Kidney (tissue), 14 donors: ENCODE data around the gene PPEF1. TPM values are rescaled to one million over a fixed set of nuclear protein-coding genes. Genes with fewer than 3 reads are reported as not detected.

Experiments used
- DNase-seq, 5 donors: peaks; one replicate each; pipeline ENCODE4 v3.0.0-alpha.2; 2013 to 2020
- FAIRE-seq: peaks from 2 replicates; lab custom pipeline; 2012; peaks lifted over from hg19 to GRCh38; lab: Jason Lieb, UNC
- H3K27ac ChIP-seq, 2 donors: one replicate each; pipeline ENCODE4 v1.7.0; 2013; ENCODE audit warnings: low read depth in 2 of 2, low read length in 2 of 2, inconsistent platforms in 1 of 2
- H3K27me3 ChIP-seq: one replicate; pipeline ENCODE4 v1.7.1; 2013; ENCODE audit warnings: low read length, inconsistent platforms; ENCODE audit not compliant: control insufficient read depth, insufficient read depth
- H3K36me3 ChIP-seq, 3 donors: one replicate each; pipeline versions ENCODE4 v1.7.0 to v1.7.1; 2013; ENCODE audit warnings: low read length in 3 of 3, control low read depth in 1 of 3, inconsistent platforms in 1 of 3; ENCODE audit not compliant: insufficient read depth in 3 of 3, control insufficient read depth in 2 of 3
- H3K4me1 ChIP-seq, 3 donors: one replicate each; pipeline versions ENCODE4 v1.7.0 to v1.7.1; 2013; ENCODE audit warnings: low read length in 3 of 3, inconsistent platforms in 1 of 3, low read depth in 1 of 3; ENCODE audit not compliant: control insufficient read depth in 2 of 3, insufficient read depth in 2 of 3
- H3K4me3 ChIP-seq, 3 donors: one replicate each; pipeline versions ENCODE4 v1.7.0 to v1.8.1; 2013; ENCODE audit warnings: low read length in 3 of 3, control low read depth in 1 of 3, inconsistent platforms in 1 of 3
- H3K9ac ChIP-seq, 3 donors: one replicate each; pipeline versions ENCODE4 v1.7.0 to v1.7.1; 2013; ENCODE audit warnings: low read length in 3 of 3, control low read depth in 1 of 3, inconsistent platforms in 1 of 3
- H3K9me3 ChIP-seq, 3 donors: one replicate each; pipeline versions ENCODE4 v1.7.0 to v1.7.1; 2013; ENCODE audit warnings: low read length in 3 of 3, control low read depth in 1 of 3, inconsistent platforms in 1 of 3; ENCODE audit not compliant: control insufficient read depth in 2 of 3, insufficient read depth in 1 of 3
- intact Hi-C: fragments of 100-400 bp; cut with DNase I; formaldehyde crosslinking; loops from one replicate; pipeline ENCODE4 v1.11.1; 2022
- polyA plus RNA-seq: library from polyadenylated mRNA; stranded (reverse); fragments of 350-450 nt; fragmentation: Illumina TruSeq; extraction: RNeasy Lipid Tissue Mini Kit (QIAGEN cat#74804); gene quantifications from one replicate; pipeline ENCODE4 v1.2.3, GENCODE V29; 2014; ENCODE audit warnings: low read depth, low replicate concordance; ENCODE audit not compliant: insufficient read depth
- total RNA-seq: library from RNA; stranded (reverse); fragmentation: NEBNext Ultra II Directional; extraction: Animal tissue kit (Norgen Biotek cat#: 25700); gene quantifications from one replicate; pipeline ENCODE4 v1.2.1, GENCODE V29; 2021
- TF ChIP-seq, protein P1 (sequence below): IDR thresholded peaks from 3 replicates; pipeline ENCODE4 v1.5.1; 2012; ENCODE audit warnings: mild to moderate bottlenecking, moderate library complexity, borderline replicate concordance; ENCODE audit not compliant: insufficient read depth; ENCODE audit errors: extremely low read depth
- donor health status: control.
- donor health status: control.
- donor health status: control.
- donor health status: control.
- donor health status: control.
- donor health status: DM: yes; HTN: yes; CAD: no.
- donor health status: Normal renal cell carcinoma (clear cell type).

The PPEF1 gene
- total and polyA plus RNA-seq, 2 donors from 2014 or later: 0.63 to 0.92 TPM

DNA sequence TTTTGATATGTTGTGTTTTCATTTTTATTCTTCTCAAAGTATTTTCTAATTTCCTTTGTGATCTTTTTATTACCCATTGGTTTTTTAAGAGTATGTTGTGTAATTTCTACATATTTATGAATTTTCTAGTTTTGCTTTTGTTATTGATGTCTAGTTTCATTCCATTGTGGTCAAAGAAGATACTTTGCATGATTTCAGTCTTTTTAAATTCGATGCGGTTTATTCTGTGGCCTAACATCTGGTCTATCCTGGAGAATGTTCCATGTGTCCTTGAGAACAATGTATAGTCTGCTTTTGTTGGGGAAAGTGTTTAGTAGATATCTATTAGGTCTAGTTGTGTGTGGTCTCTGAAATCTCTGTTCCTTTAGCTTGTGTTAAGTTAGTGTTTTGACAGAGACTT, 46.2 kb downstream of the PPEF1 start:
- H3K4me3 ChIP-seq: no peak overlapping the region
- H3K27me3 ChIP-seq: no peaks in the 10 kb centered on the region
- intact Hi-C loops: no loop called here
- no peak overlapping the region for H3K27ac ChIP-seq
- H3K36me3 ChIP-seq: no peaks in the 10 kb centered on the region
- no peak overlapping the region for H3K9ac ChIP-seq
- no peaks in the 10 kb centered on the region for H3K4me1 ChIP-seq
- DNase-seq: no peak
- TF ChIP-seq, protein P1, sequence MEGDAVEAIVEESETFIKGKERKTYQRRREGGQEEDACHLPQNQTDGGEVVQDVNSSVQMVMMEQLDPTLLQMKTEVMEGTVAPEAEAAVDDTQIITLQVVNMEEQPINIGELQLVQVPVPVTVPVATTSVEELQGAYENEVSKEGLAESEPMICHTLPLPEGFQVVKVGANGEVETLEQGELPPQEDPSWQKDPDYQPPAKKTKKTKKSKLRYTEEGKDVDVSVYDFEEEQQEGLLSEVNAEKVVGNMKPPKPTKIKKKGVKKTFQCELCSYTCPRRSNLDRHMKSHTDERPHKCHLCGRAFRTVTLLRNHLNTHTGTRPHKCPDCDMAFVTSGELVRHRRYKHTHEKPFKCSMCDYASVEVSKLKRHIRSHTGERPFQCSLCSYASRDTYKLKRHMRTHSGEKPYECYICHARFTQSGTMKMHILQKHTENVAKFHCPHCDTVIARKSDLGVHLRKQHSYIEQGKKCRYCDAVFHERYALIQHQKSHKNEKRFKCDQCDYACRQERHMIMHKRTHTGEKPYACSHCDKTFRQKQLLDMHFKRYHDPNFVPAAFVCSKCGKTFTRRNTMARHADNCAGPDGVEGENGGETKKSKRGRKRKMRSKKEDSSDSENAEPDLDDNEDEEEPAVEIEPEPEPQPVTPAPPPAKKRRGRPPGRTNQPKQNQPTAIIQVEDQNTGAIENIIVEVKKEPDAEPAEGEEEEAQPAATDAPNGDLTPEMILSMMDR: no peak
- H3K9me3 ChIP-seq: no peaks in the 10 kb centered on the region
- FAIRE-seq: no peak

DNA sequence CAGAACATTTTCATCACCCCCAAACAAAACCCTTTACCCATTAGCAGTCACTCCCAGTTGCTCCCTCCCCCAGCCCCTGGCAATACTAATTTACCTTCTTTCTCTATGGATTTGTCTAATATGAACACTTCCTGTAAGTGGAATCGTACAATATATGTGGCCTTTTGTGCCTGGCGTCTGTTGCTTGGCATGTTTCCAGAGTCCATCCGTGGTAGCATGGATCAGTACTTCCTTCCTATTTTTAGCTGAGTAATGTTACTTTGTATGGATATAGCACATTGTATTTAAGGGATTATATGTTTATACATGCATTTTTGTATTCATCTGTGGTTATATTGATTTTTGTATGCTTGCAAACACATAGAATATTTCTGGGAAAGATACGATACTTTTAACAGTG, 48.2 kb downstream of the PPEF1 start:
- intact Hi-C loops: no loop called here
- H3K9me3 ChIP-seq: no peaks in the 10 kb centered on the region
- H3K4me1 ChIP-seq: no peaks in the 10 kb centered on the region
- H3K27me3 ChIP-seq: no peaks in the 10 kb centered on the region
- no peak overlapping the region for H3K9ac ChIP-seq
- no peaks in the 10 kb centered on the region for H3K36me3 ChIP-seq
- TF ChIP-seq, protein P1: no peak
- FAIRE-seq (no peak), DNase-seq (peak in 1 of 5 donors; percentile 15)
- H3K27ac ChIP-seq: no peak overlapping the region
- no peak overlapping the region for H3K4me3 ChIP-seq

DNA sequence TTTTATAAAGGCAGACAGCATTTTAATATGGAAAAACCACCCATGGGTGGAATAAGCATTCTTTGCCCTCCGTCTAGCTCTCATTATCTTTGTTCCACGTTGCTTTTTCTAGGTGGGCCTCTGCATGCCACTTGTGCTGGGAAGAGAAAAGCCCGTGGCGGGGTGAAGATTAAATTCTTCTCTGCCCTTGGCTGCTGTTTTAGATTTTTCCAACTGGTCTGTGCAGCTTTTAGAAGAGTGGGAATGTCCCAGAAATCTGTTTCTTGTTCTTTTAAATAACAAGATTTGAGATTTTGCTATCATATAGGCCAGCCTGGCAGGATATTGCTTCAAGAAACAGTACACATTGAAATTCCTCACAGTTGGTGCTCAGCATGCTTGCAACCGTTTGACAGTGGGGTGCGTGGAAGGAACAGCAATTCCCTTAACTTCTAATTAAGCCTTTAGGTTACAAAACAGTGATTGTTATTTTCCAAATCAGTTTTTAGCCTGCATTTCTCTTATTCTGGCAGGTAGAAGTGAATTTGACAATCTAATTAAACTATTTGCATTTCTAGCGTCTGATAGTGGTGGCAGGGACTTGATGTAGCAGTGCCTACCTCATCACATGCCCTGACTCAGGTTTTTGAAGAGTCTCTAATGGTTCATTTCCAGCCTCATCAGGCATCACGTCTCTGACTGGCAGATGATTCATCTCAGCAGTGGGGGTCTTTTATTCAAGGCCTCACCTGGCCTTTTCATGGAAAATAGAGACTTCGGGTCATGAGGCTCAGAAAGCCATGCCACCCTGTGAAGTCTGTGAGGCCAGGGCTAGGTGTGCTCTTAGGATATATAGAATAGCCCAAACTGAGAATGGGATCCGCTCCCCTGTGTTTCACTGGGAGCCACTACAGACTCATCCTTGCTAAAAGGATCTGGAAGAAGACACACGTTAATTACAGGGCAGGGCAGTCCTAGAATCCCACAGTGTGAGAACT, 50.8 kb downstream of the PPEF1 start:
- Histone ChIP-seq H3K9me3 (no peaks in the 10 kb centered on the region), H3K27me3 (no peaks in the 10 kb centered on the region), H3K36me3 (no peaks in the 10 kb centered on the region), H3K4me1 (no peaks in the 10 kb centered on the region), H3K27ac (no peak overlapping the region), H3K4me3 (no peak overlapping the region), H3K9ac (no peak overlapping the region)
- FAIRE-seq (no peak), DNase-seq (no peak)
- TF ChIP-seq, protein P1: no peak
- intact Hi-C loops: no loop called here
